CD4-positive, alpha-beta memory T cell (primary cell): Measurements from ENCODE around the gene FAM171A2. TPM values are rescaled to one million over a fixed set of nuclear protein-coding genes. Genes with fewer than 3 reads are reported as not detected.

Experiments
- CTCF ChIA-PET: fragments of 350-600 bp; sonication (Branson Sonifier 250); formaldehyde crosslinking; loops from one replicate; lab custom pipeline; 2021; ENCODE audit warnings: inconsistent platforms; ENCODE audit not compliant: partially characterized antibody; lab: Charles Lee
- POLR2A ChIA-PET: fragments of 350-600 bp; sonication (Branson Sonifier 250); formaldehyde crosslinking; loops from one replicate; lab custom pipeline; 2021; ENCODE audit not compliant: partially characterized antibody; lab: Charles Lee
- DNase-seq, 5 donors: peaks; one replicate each; pipeline versions ENCODE4 v3.0.0 to v3.0.0-alpha.2; 2020 to 2022; ENCODE audit warnings: mixed read lengths in 1 of 5
- H3K27ac ChIP-seq: one replicate; pipeline ENCODE4 v1.7.0; 2013; ENCODE audit warnings: low read depth, low read length
- H3K27me3 ChIP-seq: 2 replicates; pipeline ENCODE4 v1.7.0; 2013; ENCODE audit warnings: mild to moderate bottlenecking, low read length, moderate library complexity; ENCODE audit not compliant: insufficient read depth
- H3K36me3 ChIP-seq: 2 replicates; pipeline ENCODE4 v1.7.0; 2013; ENCODE audit warnings: mild to moderate bottlenecking, low read length, moderate library complexity; ENCODE audit not compliant: insufficient read depth
- H3K4me1 ChIP-seq: 2 replicates; pipeline ENCODE4 v1.7.0; 2013; ENCODE audit warnings: mild to moderate bottlenecking, low read length, moderate library complexity; ENCODE audit not compliant: insufficient read depth
- H3K4me3 ChIP-seq, 2 donors: one replicate each; pipeline ENCODE4 v1.7.0; 2013; ENCODE audit warnings: low read length in 2 of 2, mild to moderate bottlenecking in 1 of 2
- H3K9me3 ChIP-seq, 2 donors: one replicate each; pipeline ENCODE4 v1.7.0; 2013; ENCODE audit warnings: low read length in 2 of 2, control low read depth in 1 of 2; ENCODE audit not compliant: control insufficient read depth in 1 of 2
- H3K27ac Mint-ChIP-seq, 7 donors: one replicate each; pipeline ENCODE4 v1.8.0; 2020 to 2021; ENCODE audit warnings: mixed read lengths in 7 of 7, mild to moderate bottlenecking in 6 of 7, inconsistent platforms in 3 of 7, moderate library complexity in 3 of 7
- H3K27me3 Mint-ChIP-seq, 2 donors: one replicate each; pipeline ENCODE4 v1.8.0; 2020 to 2021; ENCODE audit warnings: mixed read lengths in 2 of 2
- H3K36me3 Mint-ChIP-seq, 2 donors: one replicate each; pipeline ENCODE4 v1.8.0; 2020 to 2021; ENCODE audit warnings: mixed read lengths in 2 of 2, inconsistent platforms in 1 of 2, mild to moderate bottlenecking in 1 of 2
- H3K4me1 Mint-ChIP-seq, 4 donors: one replicate each; pipeline ENCODE4 v1.8.0; 2020 to 2021; ENCODE audit warnings: mixed read lengths in 4 of 4, mild to moderate bottlenecking in 1 of 4
- H3K4me3 Mint-ChIP-seq, 8 donors: one replicate each; pipeline ENCODE4 v1.8.0; 2020 to 2021; ENCODE audit warnings: mixed read lengths in 8 of 8, mild to moderate bottlenecking in 7 of 8, moderate library complexity in 6 of 8, inconsistent platforms in 3 of 8
- H3K9me3 Mint-ChIP-seq, 8 donors: one replicate each; pipeline ENCODE4 v1.8.0; 2020 to 2021; ENCODE audit warnings: mixed read lengths in 8 of 8, mild to moderate bottlenecking in 5 of 8, inconsistent platforms in 3 of 8, moderate library complexity in 1 of 8
- intact Hi-C: fragments of 100-400 bp; cut with micrococcal nuclease; formaldehyde crosslinking; loops from one replicate; pipeline ENCODE4 v1.15.1; 2023
- polyA plus RNA-seq, 2 donors: library from polyadenylated mRNA; unstranded; fragments of 300-500 nt; fragmentation: Illumina TruSeq; gene quantifications; one replicate each; pipeline ENCODE4 v1.2.3, GENCODE V29; 2021
- total RNA-seq, 2 experiments: library from RNA; stranded (reverse); gene quantifications; one replicate each; pipeline ENCODE4 v1.2.3, GENCODE V29; 2021

Gene FAM171A2
- total and polyA plus RNA-seq, 4 experiments from 2014 or later = 0.13 to 0.72 (median 0.52) TPM; not detected in 1

DNA sequence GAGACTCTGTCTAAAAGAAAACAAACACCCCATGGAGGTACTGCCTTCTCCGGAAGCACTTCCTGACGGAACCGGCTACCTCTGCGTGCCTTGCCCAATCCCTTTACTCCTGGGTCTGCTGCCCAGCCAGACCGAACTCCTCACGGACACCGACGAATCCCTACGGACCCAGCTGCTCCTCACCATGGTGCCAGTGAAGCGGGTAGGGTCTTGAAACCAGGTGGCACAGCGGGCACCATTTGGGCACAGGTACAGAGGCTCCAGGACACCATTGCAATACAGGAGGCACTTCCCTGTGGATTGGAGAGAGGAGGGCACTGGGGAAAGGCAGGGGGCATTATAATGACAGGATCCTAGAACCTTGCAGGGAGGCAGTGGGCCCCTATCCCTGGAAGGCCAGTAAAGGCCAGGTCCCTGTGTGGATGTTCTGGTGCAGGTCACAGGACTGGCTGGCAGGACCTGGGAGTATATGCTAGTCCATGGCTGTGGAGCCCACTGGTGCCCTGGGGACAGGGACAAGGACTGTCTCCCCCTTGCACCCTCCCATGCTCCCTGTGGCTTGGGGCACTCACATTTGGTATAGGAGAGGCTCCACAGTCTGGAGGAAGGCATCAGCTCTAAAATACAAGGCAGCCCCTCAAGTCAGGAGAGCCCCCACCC is 41.3 kb downstream of the FAM171A2 start:
- intact Hi-C loops = no loop called here
- Mint-ChIP-seq H3K27ac (no peak overlapping the region), H3K9me3 (peaks cover 0 to under 1% (median 0%) of the 10 kb centered on the region in 8 donors), H3K36me3 (peaks cover 6 to 27% of the 10 kb centered on the region in 2 donors), H3K4me3 (peak overlapping the region in 4 of 8 donors; percentile 11 to 57 (median 34)), H3K4me1 (peaks cover 5 to 37% (median 18%) of the 10 kb centered on the region in 4 donors), H3K27me3 (peaks cover 2 to 4% of the 10 kb centered on the region in 2 donors)
- H3K36me3 ChIP-seq = peaks cover 13% of the 10 kb centered on the region
- H3K27ac ChIP-seq = no peak overlapping the region
- H3K4me1 ChIP-seq = peaks cover 13% of the 10 kb centered on the region
- no peaks in the 10 kb centered on the region for H3K27me3 ChIP-seq
- H3K9me3 ChIP-seq = no peaks in the 10 kb centered on the region
- no peak for DNase-seq
- CTCF ChIA-PET = interaction anchor here (0.8 to 5.3 kb wide), 3 partner anchors 9 to 120 kb away, joined by 3 to 45 read pairs (median 11); no protein-coding TSS in a partner anchor
- POLR2A ChIA-PET = interaction anchor here (0.5 to 8.0 kb wide), 3 partner anchors 23 to 113 kb away, joined by 3 to 209 read pairs (median 108); partner anchors contain the start of genes GRN and UBTF
- H3K4me3 ChIP-seq = no peak overlapping the region

DNA sequence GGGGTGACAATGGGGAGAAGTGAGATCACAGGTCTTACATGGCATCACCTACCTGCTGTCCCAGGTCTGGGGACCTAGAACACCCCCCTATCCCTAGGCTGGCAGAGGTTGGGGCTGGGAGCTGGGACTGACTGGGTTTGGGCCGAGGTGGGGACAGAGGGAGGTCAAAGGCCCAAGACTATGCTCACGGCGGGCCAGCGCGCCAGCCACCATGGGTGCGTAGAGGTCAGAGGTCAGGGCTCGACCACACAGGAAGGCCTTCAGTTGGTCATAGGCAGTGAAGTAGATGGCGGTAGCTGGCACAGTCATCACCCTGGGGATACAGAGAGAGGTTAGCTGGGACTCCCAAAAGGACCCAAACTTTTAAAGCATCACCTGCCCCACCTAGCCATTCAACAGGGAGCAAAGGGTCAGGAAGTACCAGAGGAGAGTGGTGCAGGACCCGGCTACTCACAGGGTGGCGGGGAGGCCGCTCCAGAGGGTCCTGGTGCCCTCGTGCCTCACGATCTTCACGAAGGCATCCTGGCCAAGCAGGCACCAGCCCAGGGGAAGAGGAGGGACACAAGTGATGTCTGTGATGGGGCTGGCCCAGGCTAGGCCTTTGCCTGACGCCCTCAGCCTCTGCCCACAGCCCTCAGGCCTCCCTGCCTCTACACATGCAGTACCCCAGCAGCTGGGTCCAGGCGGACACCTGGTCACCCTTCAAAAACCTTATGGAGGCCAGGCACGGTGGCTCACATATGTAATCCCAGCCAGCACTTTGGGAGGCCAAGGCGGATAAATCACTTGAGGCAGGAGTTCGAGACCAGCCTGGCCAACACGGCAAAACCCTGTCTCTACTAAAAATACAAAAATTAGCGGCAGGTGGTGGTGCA is 42.2 kb downstream of the FAM171A2 start:
- Mint-ChIP-seq H3K27me3 (peaks cover 5 to 7% of the 10 kb centered on the region in 2 donors), H3K9me3 (peaks cover 0 to 2% (median 0%) of the 10 kb centered on the region in 8 donors), H3K4me3 (peak overlapping the region in 2 of 8 donors; percentile 15 to 30), H3K4me1 (peaks cover 4 to 34% (median 14%) of the 10 kb centered on the region in 4 donors), H3K27ac (peak overlapping the region in 1 of 7 donors; percentile 4), H3K36me3 (peaks cover 6 to 26% of the 10 kb centered on the region in 2 donors)
- ChIA-PET POLR2A (interaction anchor here (8.0 kb wide), 1 partner anchor 102 kb away, joined by 209 read pairs; the partner anchor contains the start of gene UBTF), CTCF (interaction anchor here (0.7 to 2.4 kb wide), 5 partner anchors 10 to 119 kb away, joined by 3 to 11 read pairs (median 3); no protein-coding TSS in a partner anchor)
- Histone ChIP-seq H3K4me3 (no peak overlapping the region), H3K27ac (no peak overlapping the region), H3K9me3 (no peaks in the 10 kb centered on the region), H3K36me3 (peaks cover 13% of the 10 kb centered on the region), H3K27me3 (peaks cover 2% of the 10 kb centered on the region), H3K4me1 (peaks cover 9% of the 10 kb centered on the region)
- intact Hi-C loops = no loop called here
- DNase-seq = no peak

DNA sequence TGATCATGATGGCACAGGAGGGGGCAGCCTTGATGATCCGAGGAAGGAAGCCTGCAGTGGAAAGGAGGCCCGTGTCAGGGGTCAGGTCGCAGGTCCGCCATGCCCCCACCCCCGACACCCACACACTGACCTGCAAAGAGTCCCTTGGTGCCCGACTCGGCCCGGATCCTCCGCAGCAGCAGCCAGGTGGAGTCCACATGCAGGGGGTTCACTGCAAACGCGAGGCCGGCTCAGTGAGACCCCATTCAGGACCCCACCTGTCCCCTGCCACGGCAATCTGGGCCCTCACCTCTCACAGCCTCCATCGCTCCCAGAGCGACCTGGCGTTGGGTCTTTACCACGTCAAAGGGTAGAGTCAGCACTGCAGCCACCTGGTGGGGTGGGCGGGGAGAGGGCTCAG is 43.6 kb downstream of the FAM171A2 start:
- Histone ChIP-seq H3K27me3 (peaks cover 13% of the 10 kb centered on the region), H3K27ac (no peak overlapping the region), H3K4me1 (peaks cover 19% of the 10 kb centered on the region), H3K4me3 (no peak overlapping the region), H3K36me3 (peaks cover 13% of the 10 kb centered on the region), H3K9me3 (no peaks in the 10 kb centered on the region)
- no peak for DNase-seq
- H3K4me1 Mint-ChIP-seq = peaks cover 10 to 34% (median 23%) of the 10 kb centered on the region in 4 donors
- ChIA-PET POLR2A (interaction anchor here (1.2 to 8.0 kb wide), 2 partner anchors 101 to 107 kb away, joined by 4 to 209 read pairs; partner anchors contain the start of gene UBTF), CTCF (interaction anchor here (0.6 to 2.4 kb wide), 4 partner anchors 11 to 194 kb away, joined by 3 to 11 read pairs (median 6); no protein-coding TSS in a partner anchor)
- no peak overlapping the region for H3K4me3 Mint-ChIP-seq
- H3K36me3 Mint-ChIP-seq = peaks cover 6 to 19% of the 10 kb centered on the region in 2 donors
- H3K9me3 Mint-ChIP-seq = peaks cover 0 to 2% (median 0%) of the 10 kb centered on the region in 8 donors
- H3K27me3 Mint-ChIP-seq = peaks cover 14 to 17% of the 10 kb centered on the region in 2 donors
- no peak overlapping the region for H3K27ac Mint-ChIP-seq
- intact Hi-C loops = no loop called here

DNA sequence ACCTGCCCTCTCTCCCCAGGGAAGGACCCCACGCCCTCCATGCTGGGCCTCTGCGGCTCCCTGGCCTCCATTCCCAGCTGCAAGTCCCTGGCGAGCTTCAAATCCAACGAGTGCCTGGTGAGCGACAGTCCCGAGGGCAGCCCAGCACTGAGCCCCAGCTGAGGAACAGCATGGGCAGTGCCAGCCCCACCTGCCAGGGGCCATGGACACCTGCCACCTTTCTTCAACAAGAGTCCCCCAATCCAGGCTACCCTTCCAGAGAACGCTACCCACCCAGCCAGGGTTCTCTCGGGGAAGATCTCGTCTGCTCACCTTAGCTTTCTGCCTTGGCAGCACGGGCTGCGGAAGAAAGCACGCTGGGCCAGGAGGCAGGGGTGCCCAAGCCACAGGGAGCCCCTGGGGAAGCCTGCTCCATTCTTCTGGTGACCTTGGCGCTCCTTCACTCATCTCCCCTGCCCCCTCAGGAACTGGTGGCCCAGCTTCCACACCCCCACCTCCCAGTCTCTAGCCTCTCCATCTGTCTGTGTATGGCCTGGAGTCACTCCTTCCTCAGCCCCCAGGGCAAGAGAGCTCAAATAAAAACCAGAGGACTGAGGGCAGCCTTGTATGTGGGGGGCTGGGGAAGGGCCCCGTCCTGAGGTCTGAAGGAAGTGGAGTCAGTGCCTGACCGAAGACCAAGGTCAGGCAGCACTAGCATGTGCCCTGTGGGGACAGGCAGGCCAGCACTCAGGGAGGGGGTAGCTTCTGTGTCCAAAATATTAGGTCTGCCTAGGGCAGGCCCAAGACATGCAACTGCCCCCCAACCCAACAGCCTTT is 45.4 kb downstream of the FAM171A2 start:
- H3K9me3 ChIP-seq = no peaks in the 10 kb centered on the region
- Mint-ChIP-seq H3K4me1 (peaks cover 13 to 24% (median 18%) of the 10 kb centered on the region in 4 donors), H3K27ac (no peak overlapping the region), H3K36me3 (peaks cover 6 to 18% of the 10 kb centered on the region in 2 donors), H3K27me3 (peaks cover 19 to 24% of the 10 kb centered on the region in 2 donors), H3K9me3 (peaks cover 0 to 2% (median 0%) of the 10 kb centered on the region in 8 donors), H3K4me3 (no peak overlapping the region)
- no peak overlapping the region for H3K4me3 ChIP-seq
- peaks cover 13% of the 10 kb centered on the region for H3K27me3 ChIP-seq
- intact Hi-C loops = no loop called here
- CTCF ChIA-PET = interaction anchor here (3.7 kb wide), 1 partner anchor 108 kb away, joined by 14 read pairs; no protein-coding TSS in a partner anchor
- H3K4me1 ChIP-seq = peaks cover 15% of the 10 kb centered on the region
- no peak overlapping the region for H3K27ac ChIP-seq
- POLR2A ChIA-PET = interaction anchor here (1.0 to 1.4 kb wide), 5 partner anchors 9 to 195 kb away, joined by 3 to 6 read pairs (median 3); partner anchors contain the start of gene HDAC5
- H3K36me3 ChIP-seq = peaks cover 13% of the 10 kb centered on the region
- DNase-seq = no peak

DNA sequence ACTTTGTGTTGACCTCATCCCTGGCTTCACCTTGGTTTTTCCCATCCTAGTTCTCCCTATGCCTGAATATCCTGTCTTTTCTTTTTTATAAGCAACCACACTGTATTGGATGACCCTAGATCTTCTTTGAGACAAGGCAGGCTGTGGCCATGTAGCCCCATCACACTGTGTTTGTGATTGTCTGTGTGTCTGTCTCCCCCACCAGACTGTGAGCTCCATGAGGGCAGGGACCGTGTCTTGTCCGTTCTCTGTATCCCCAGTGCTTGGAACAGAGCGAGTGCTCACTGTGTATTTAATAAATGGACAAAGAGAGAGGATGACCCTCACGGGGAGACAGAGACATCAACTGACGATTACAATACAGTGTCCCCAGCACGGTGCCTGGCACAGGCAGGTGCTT is 46.1 kb downstream of the FAM171A2 start:
- H3K36me3 Mint-ChIP-seq = peaks cover 6 to 18% of the 10 kb centered on the region in 2 donors
- peak overlapping the region in 3 of 8 donors; percentile 6 to 52 (median 27) for H3K4me3 Mint-ChIP-seq
- peaks cover 0 to 2% (median 0%) of the 10 kb centered on the region in 8 donors for H3K9me3 Mint-ChIP-seq
- peak overlapping the region in 1 of 7 donors; percentile 2 for H3K27ac Mint-ChIP-seq
- H3K4me1 ChIP-seq = peaks cover 15% of the 10 kb centered on the region
- H3K27ac ChIP-seq = no peak overlapping the region
- H3K36me3 ChIP-seq = peaks cover 13% of the 10 kb centered on the region
- H3K4me1 Mint-ChIP-seq = peaks cover 12 to 24% (median 14%) of the 10 kb centered on the region in 4 donors
- intact Hi-C loops = no loop called here
- no peaks in the 10 kb centered on the region for H3K9me3 ChIP-seq
- DNase-seq = no peak
- H3K27me3 ChIP-seq = peaks cover 13% of the 10 kb centered on the region
- H3K27me3 Mint-ChIP-seq = peaks cover 19 to 27% of the 10 kb centered on the region in 2 donors
- ChIA-PET CTCF (interaction anchor here (1.6 to 3.7 kb wide), 2 partner anchors 13 to 107 kb away, joined by 3 to 14 read pairs; no protein-coding TSS in a partner anchor), POLR2A (interaction anchor here (1.0 to 1.6 kb wide), 7 partner anchors 8 to 194 kb away, joined by 3 to 6 read pairs (median 4); partner anchors contain the start of gene HDAC5)
- H3K4me3 ChIP-seq = no peak overlapping the region
